ENCODE data around the gene COL8A1. TPM values are rescaled to one million over a fixed set of nuclear protein-coding genes. Genes with fewer than 3 reads are reported as not detected.
A peak's percentile ranks its signal among the peaks of the same experiment; 100 is the strongest.

COL8A1 gene
- total RNA-seq, 1 experiment from 2014 or later = 0.87 TPM

- ChIA-PET CTCF (no interaction called here), POLR2A (no interaction called here)
- Mint-ChIP-seq H3K27ac (no peak overlapping the region), H3K9me3 (peaks cover 3% of the 10 kb centered on the region; the same call in 1 of the 2 replicates), H3K4me1 (peaks cover 27% of the 10 kb centered on the region), H3K4me3 (no peak overlapping the region), H3K36me3 (no peaks in the 10 kb centered on the region), H3K27me3 (ENCODE audit: low read depth) (no peaks in the 10 kb centered on the region)
- peak; percentile 71 for ATAC-seq
- DNase-seq (ENCODE audit: low spot score) = no peak
- TF ChIP-seq FOXK1 (CRISPR knock-in tag; IDR thresholded peaks at IDR 0.05) (no peak), PRRX2 (CRISPR knock-in tag; IDR thresholded peaks at IDR 0.05) (no peak), ZNF425 (CRISPR knock-in tag; conservative IDR thresholded peaks at IDR 0.05) (no peak), PREB (CRISPR knock-in tag; IDR thresholded peaks at IDR 0.05; ENCODE audit: borderline replicate concordance) (no peak), AR (CRISPR knock-in tag; IDR thresholded peaks at IDR 0.05) (no peak), ZBTB43 (CRISPR knock-in tag; IDR thresholded peaks at IDR 0.05) (no peak), ZNF512 (CRISPR knock-in tag; IDR thresholded peaks at IDR 0.05; ENCODE audit: borderline replicate concordance) (no peak), FOXJ3 (CRISPR knock-in tag; IDR thresholded peaks at IDR 0.05; ENCODE audit: borderline replicate concordance) (no peak), KAT7 (CRISPR knock-in tag; IDR thresholded peaks at IDR 0.05; ENCODE audit: borderline replicate concordance) (no peak), NR3C1 (CRISPR knock-in tag; conservative IDR thresholded peaks at IDR 0.05; ENCODE audit: low read depth) (no peak), ZNF263 (CRISPR knock-in tag; IDR thresholded peaks at IDR 0.05; ENCODE audit: low read depth) (no peak), NFE2L1 (CRISPR knock-in tag; IDR thresholded peaks at IDR 0.05) (no peak), ZNF121 (CRISPR knock-in tag; IDR thresholded peaks at IDR 0.05) (no peak)
Measured at GRCh38 chr3:99720985-99721632, 82.7 kb downstream of the COL8A1 start.

GRCh38 chr3:99721633-99722007 lies 83.2 kb downstream of the COL8A1 start:
- TF ChIP-seq ZNF138 (CRISPR knock-in tag; conservative IDR thresholded peaks at IDR 0.05) (no peak), SMAD3 (CRISPR knock-in tag; IDR thresholded peaks at IDR 0.05; ENCODE audit: borderline replicate concordance) (no peak), ZNF232 (CRISPR knock-in tag; IDR thresholded peaks at IDR 0.05) (no peak), MAX (CRISPR knock-in tag; IDR thresholded peaks at IDR 0.05) (no peak), CREM (CRISPR knock-in tag; IDR thresholded peaks at IDR 0.05) (no peak), HMGA2 (CRISPR knock-in tag; IDR thresholded peaks at IDR 0.05) (no peak), ZNF671 (CRISPR knock-in tag; IDR thresholded peaks at IDR 0.05) (no peak), GABPB1 (CRISPR knock-in tag; IDR thresholded peaks at IDR 0.05) (no peak), OVOL2 (CRISPR knock-in tag; IDR thresholded peaks at IDR 0.05; ENCODE audit: borderline replicate concordance) (no peak), SMAD4 (CRISPR knock-in tag; IDR thresholded peaks at IDR 0.05) (no peak), ZNF512 (CRISPR knock-in tag; IDR thresholded peaks at IDR 0.05; ENCODE audit: borderline replicate concordance) (no peak)
- ChIA-PET POLR2A (no interaction called here), CTCF (no interaction called here)
- H3K4me3 Mint-ChIP-seq = no peak overlapping the region
- H3K27me3 Mint-ChIP-seq (ENCODE audit: low read depth) = no peaks in the 10 kb centered on the region
- H3K27ac Mint-ChIP-seq = no peak overlapping the region
- peaks cover 3% of the 10 kb centered on the region; the same call in 1 of the 2 replicates for H3K9me3 Mint-ChIP-seq
- no peaks in the 10 kb centered on the region for H3K36me3 Mint-ChIP-seq
- peaks cover 21% of the 10 kb centered on the region for H3K4me1 Mint-ChIP-seq
- DNase-seq (ENCODE audit: low spot score) (no peak), ATAC-seq (no peak)

Data from WTC11 (cell line).